Smooth muscle cell of the pulmonary artery (primary cell): ENCODE measurements around the gene STX10. TPM values are rescaled to one million over a fixed set of nuclear protein-coding genes. Genes with fewer than 3 reads are reported as not detected.

Source experiments
- total RNA-seq: library from RNA; depleted of rRNA; stranded (reverse); fragments of >200 nt; gene quantifications from 2 replicates; pipeline ENCODE4 v1.2.3, GENCODE V29; 2014

Gene STX10
- total RNA-seq: 35.2 and 42.2 TPM in 2 replicates

GRCh38 chr19:13150187-13150930 is at the start of gene STX10, which contains the start of gene IER2:
STX10 (minus strand) TSS chr19:13150375; CDS start chr19:13150173, 202 bp downstream.
IER2 (plus strand) TSS chr19:13150411; CDS start chr19:13153187, 2,776 bp downstream.

GRCh38 chr19:13117772-13118423 is 32.3 kb downstream of the STX10 start, which contains the start of gene NACC1:
NACC1 (plus strand) TSS chr19:13118264; CDS start chr19:13135208, 16,944 bp downstream.

DNA sequence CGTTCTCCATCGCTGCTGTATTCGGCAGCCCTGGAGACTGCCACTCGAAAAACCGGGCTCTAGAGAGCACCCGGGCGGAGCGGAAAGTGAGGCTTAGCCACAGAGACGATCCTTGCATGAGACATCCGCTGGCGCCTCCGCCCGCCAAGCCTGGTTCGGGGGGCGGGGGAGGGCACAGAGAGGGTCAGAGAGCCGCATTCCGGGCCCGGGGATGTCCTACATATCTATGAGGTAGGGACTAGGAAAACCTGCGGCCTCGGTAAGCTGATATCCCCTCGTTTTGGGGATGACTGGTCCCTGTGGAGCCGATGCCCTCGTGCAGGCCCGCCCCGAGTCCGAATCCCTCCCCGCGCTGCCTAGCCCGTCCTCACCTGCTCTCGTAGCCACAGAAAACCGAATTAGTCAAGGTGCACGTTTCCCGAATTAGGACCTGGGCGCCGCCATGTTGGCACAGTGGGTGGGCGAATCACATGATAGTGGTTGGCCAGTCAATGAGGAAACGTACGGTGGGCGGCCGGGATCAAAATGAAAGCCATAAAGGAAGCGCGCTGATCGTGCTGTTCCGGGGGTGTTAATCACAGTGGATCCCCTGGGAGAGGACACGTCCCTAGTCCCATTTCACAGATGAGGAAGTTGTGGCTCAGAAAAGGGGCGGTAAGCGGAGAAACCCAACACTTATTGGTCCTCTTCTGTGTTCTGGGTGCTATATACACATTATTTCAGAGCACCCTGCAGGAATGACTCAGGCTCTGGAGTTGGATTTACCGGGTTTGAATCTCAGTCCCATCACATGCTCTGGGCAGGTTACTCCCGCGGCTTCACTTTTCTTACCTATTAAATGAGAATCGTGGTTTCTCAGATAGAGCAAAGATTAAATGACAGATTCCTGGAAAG is 33.6 kb downstream of the STX10 start, which contains the start of gene TRMT1:
TSS of gene TRMT1 (minus strand) at position 459 of the 894 bp plus-strand sequence. CDS start at position 118, 341 bp downstream.

DNA sequence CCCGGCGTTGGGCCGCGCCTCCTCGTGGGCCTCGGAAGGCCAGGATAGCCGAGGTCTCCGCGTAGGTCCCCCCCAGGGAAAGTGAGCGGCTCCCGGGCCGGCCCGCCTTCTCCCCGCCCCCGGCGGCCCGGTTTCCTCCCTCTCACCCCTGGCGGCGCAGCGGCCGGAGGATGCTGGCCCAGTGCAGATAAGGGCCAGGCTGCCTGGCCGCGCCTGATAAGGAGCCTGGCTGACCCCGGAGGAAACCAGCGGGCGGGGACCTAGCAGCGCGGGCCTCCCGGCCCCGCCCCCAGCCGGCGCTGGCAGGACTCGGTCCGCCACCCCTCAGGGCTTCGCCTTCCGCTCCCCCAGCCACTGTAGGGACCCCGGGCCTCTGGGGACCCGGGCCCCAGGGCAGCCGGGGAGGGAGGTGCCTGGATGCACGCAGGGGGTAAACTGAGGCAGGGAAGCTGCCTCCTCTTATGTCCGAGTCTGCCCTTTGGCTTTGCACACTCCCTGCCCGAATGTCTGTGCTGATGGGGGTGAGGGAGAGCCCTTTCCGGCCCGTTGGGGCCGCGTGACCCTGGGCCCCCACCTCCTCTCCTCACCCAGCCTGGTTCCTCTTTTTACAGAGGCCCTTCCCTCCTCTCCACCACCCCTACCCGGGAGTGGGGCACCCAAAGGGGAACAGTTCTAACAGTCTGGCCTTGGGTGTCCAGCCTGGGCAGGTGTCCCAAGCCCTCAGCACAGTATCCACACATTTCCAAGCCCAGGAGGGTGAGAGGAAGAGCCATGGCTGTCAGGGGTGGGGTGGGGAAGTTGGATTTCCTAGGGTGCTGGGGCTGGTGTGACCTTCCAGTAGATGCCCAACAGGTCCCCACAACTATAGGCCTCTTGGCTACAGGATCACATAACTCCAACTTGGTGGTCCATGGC is 47.3 kb downstream of the STX10 start, which contains the start of gene LYL1:
TSS of gene LYL1 (minus strand) at position 193 of the 915 bp plus-strand sequence. CDS start 1,687 bp downstream, outside the sequence.

Other genes starting within 250 kb of the STX10 start
- gene SYCE2, start 231.1 kb downstream of the STX10 start, total RNA-seq: 0.07 and 0.23 TPM in 2 replicates
- gene FARSA, start 216.7 kb downstream of the STX10 start, total RNA-seq: 71.0 and 86.5 TPM in 2 replicates
- 1,777 and 1,839 TPM in 2 replicates for gene CALR, start 211.8 kb downstream of the STX10 start, total RNA-seq
- gene RAD23A, start 204.5 kb downstream of the STX10 start, total RNA-seq: 108 and 160 TPM in 2 replicates
- 9.5 and 12.9 TPM in 2 replicates for gene GADD45GIP1, start 193.2 kb downstream of the STX10 start, total RNA-seq
- 0.07 and 0.13 TPM in 2 replicates for gene DAND5, start 180.8 kb downstream of the STX10 start, total RNA-seq
- 125 and 151 TPM in 2 replicates for gene NFIX, start 154.9 kb downstream of the STX10 start, total RNA-seq
- gene LYL1, start 47.5 kb downstream of the STX10 start, total RNA-seq: 0.91 and 1.3 TPM in 2 replicates
- 26.5 and 39.4 TPM in 2 replicates for gene TRMT1, start 33.6 kb downstream of the STX10 start, total RNA-seq
- gene NACC1, start 32.1 kb downstream of the STX10 start, total RNA-seq: 67.1 and 96.6 TPM in 2 replicates
- 13.2 and 25.9 TPM in 2 replicates for gene IER2, start within 50 bp of the STX10 start, total RNA-seq